ENCODE measurements around the gene ING4. TPM values are rescaled to one million over a fixed set of nuclear protein-coding genes. Genes with fewer than 3 reads are reported as not detected.
A peak's percentile ranks its signal among the peaks of the same experiment; 100 is the strongest.

Gene ING4
- total RNA-seq, 1 donor from 2014 or later, result 23.2 TPM

- Histone ChIP-seq H3K9me3 (replicated peaks) (no peaks in the 10 kb centered on the region), H3K4me1 (peaks cover 75% of the 10 kb centered on the region), H3K4me3 (no peak overlapping the region), H3K27me3 (ENCODE audit: low read depth) (no peaks in the 10 kb centered on the region), H3K27ac (replicated peaks) (peak overlapping the region; percentile 84), H3K36me3 (peaks cover 12% of the 10 kb centered on the region)
- peak; percentile 25 for DNase-seq
- no peak for TF ChIP-seq CTCF (IDR thresholded peaks at IDR 0.05; ENCODE audit: borderline replicate concordance)
- intact Hi-C loops (cut with micrococcal nuclease), result no loop called here
These were observed 54.2 kb downstream of the ING4 start for GRCh38 chr12:6608592-6609281.

GRCh38 chr12:6607751-6608591 lies 54.9 kb downstream of the ING4 start:
- peak overlapping the region; percentile 84 for H3K27ac ChIP-seq (replicated peaks)
- H3K27me3 ChIP-seq (ENCODE audit: low read depth), result no peaks in the 10 kb centered on the region
- peaks cover 15% of the 10 kb centered on the region for H3K36me3 ChIP-seq
- TF ChIP-seq CTCF (IDR thresholded peaks at IDR 0.05; ENCODE audit: borderline replicate concordance), result no peak
- H3K9me3 ChIP-seq (replicated peaks), result no peaks in the 10 kb centered on the region
- no peak overlapping the region for H3K4me3 ChIP-seq
- peaks cover 75% of the 10 kb centered on the region for H3K4me1 ChIP-seq
- DNase-seq, result no peak
- intact Hi-C loops (cut with micrococcal nuclease), result no loop called here

- Histone ChIP-seq H3K9me3 (replicated peaks) (no peaks in the 10 kb centered on the region), H3K27ac (replicated peaks) (peak overlapping the region; percentile 99), H3K4me1 (peaks cover 72% of the 10 kb centered on the region), H3K36me3 (peaks cover 22% of the 10 kb centered on the region), H3K4me3 (peak overlapping the region; percentile 99), H3K27me3 (ENCODE audit: low read depth) (no peaks in the 10 kb centered on the region)
- peak; percentile 77 for DNase-seq
- intact Hi-C loops (cut with micrococcal nuclease), result no loop called here
- TF ChIP-seq CTCF (IDR thresholded peaks at IDR 0.05; ENCODE audit: borderline replicate concordance), result no peak
These were observed 56.4 kb downstream of the ING4 start for GRCh38 chr12:6606331-6607131.

GRCh38 chr12:6605421-6606330 lies 57.2 kb downstream of the ING4 start:
- Histone ChIP-seq H3K36me3 (peaks cover 31% of the 10 kb centered on the region), H3K27ac (replicated peaks) (peak overlapping the region; percentile 99), H3K27me3 (ENCODE audit: low read depth) (no peaks in the 10 kb centered on the region), H3K9me3 (replicated peaks) (no peaks in the 10 kb centered on the region), H3K4me1 (peaks cover 64% of the 10 kb centered on the region), H3K4me3 (peak overlapping the region; percentile 99)
- intact Hi-C loops (cut with micrococcal nuclease), result no loop called here
- no peak for TF ChIP-seq CTCF (IDR thresholded peaks at IDR 0.05; ENCODE audit: borderline replicate concordance)
- peak; percentile 17 for DNase-seq
